Adipose tissue (tissue), 3 donors: ENCODE data around the gene LRRC8E. TPM values are rescaled to one million over a fixed set of nuclear protein-coding genes. Genes with fewer than 3 reads are reported as not detected.

Experiments
- H3K27ac ChIP-seq: one replicate; pipeline ENCODE4 v1.5.1; 2013; ENCODE audit warnings: low read depth, low read length
- WGBS, 3 donors: extraction: QIAGEN DNeasy Blood & Tissue Kit; methylation state at CpG; one replicate each; pipeline ENCODE4 v1.1.7; 2013; 5-methylcytosine and 5-hydroxymethylcytosine counted together
- polyA plus RNA-seq, 3 donors: library from polyadenylated mRNA; stranded (reverse); fragments of 200-250 nt; gene quantifications; one replicate each; pipeline ENCODE4 v1.2.3, GENCODE V29; 2013
- donor health status: healthy with polysubstance abuse.
- donor health status: Bipolar disorder and iron deficiency.
- donor health status: healthy.

Gene LRRC8E
- polyA plus RNA-seq, 3 donors: 0.22 to 4.1 (median 0.61) TPM

- H3K27ac ChIP-seq: no peak overlapping the region
- WGBS, 3 donors: 63 to 80% (median 72%) methylated on average over 72 to 83 of the region's 83 CpGs
Measured at GRCh38 chr19:7863157-7863970, 24.9 kb upstream of the LRRC8E start.

- 66 to 78% (median 72%) methylated on average over 21 of the region's 21 CpGs for WGBS, 3 donors
Measured at GRCh38 chr19:7863971-7864689, 24.2 kb upstream of the LRRC8E start.

GRCh38 chr19:7864690-7865074 lies 23.6 kb upstream of the LRRC8E start:
- H3K27ac ChIP-seq: no peak overlapping the region
- 54 to 65% (median 64%) methylated on average over 18 of the region's 18 CpGs for WGBS, 3 donors

More at GRCh38 chr19:7863971-7864689, 24.2 kb upstream of the LRRC8E start:
- no peak overlapping the region for H3K27ac ChIP-seq

GRCh38 chr19:7865262-7865911 lies 22.9 kb upstream of the LRRC8E start:
- WGBS, 3 donors: 35 to 57% (median 36%) methylated on average over 10 of the region's 10 CpGs
- H3K27ac ChIP-seq: no peak overlapping the region

GRCh38 chr19:7866399-7867091 lies 21.8 kb upstream of the LRRC8E start:
- WGBS, 3 donors: 58 to 75% (median 66%) methylated on average over 12 of the region's 12 CpGs
- no peak overlapping the region for H3K27ac ChIP-seq

GRCh38 chr19:7867092-7867844 lies 21.0 kb upstream of the LRRC8E start:
- 88 to 91% (median 90%) methylated on average over 9 of the region's 9 CpGs for WGBS, 3 donors
- H3K27ac ChIP-seq: no peak overlapping the region

GRCh38 chr19:7868326-7868670 lies 20.0 kb upstream of the LRRC8E start:
- no peak overlapping the region for H3K27ac ChIP-seq

GRCh38 chr19:7868671-7869452 lies 19.4 kb upstream of the LRRC8E start:
- WGBS, 3 donors: 1 to 2% (median 1%) methylated on average over 50 to 67 of the region's 67 CpGs
- H3K27ac ChIP-seq: no peak overlapping the region

More at GRCh38 chr19:7868326-7868670, 20.0 kb upstream of the LRRC8E start:
- 12 to 35% (median 17%) methylated on average over 18 to 21 of the region's 21 CpGs for WGBS, 3 donors

GRCh38 chr19:7869453-7869909 lies 18.8 kb upstream of the LRRC8E start:
- no peak overlapping the region for H3K27ac ChIP-seq
- WGBS, 3 donors: 1 to 9% (median 1%) methylated on average over 29 to 47 of the region's 47 CpGs

- 12 to 31% (median 16%) methylated on average over 27 to 30 of the region's 30 CpGs for WGBS, 3 donors
Measured at GRCh38 chr19:7869910-7870511, 18.3 kb upstream of the LRRC8E start.

GRCh38 chr19:7870571-7871436 lies 17.5 kb upstream of the LRRC8E start:
- no peak overlapping the region for H3K27ac ChIP-seq
- 53 to 54% (median 53%) methylated on average over 10 to 11 of the region's 11 CpGs for WGBS, 3 donors

More at GRCh38 chr19:7869910-7870511, 18.3 kb upstream of the LRRC8E start:
- no peak overlapping the region for H3K27ac ChIP-seq

GRCh38 chr19:7871437-7872305 lies 16.6 kb upstream of the LRRC8E start:
- 4 to 12% (median 5%) methylated on average over 33 of the region's 33 CpGs for WGBS, 3 donors
- no peak overlapping the region for H3K27ac ChIP-seq

- 47 to 75% (median 49%) methylated on average over 35 to 47 of the region's 47 CpGs for WGBS, 3 donors
Measured at GRCh38 chr19:7872306-7873204, 15.8 kb upstream of the LRRC8E start.

More at GRCh38 chr19:7872306-7873204, 15.8 kb upstream of the LRRC8E start:
- no peak overlapping the region for H3K27ac ChIP-seq
